ENCODE measurements around the gene IL12RB2.

The IL12RB2 gene

DNA sequence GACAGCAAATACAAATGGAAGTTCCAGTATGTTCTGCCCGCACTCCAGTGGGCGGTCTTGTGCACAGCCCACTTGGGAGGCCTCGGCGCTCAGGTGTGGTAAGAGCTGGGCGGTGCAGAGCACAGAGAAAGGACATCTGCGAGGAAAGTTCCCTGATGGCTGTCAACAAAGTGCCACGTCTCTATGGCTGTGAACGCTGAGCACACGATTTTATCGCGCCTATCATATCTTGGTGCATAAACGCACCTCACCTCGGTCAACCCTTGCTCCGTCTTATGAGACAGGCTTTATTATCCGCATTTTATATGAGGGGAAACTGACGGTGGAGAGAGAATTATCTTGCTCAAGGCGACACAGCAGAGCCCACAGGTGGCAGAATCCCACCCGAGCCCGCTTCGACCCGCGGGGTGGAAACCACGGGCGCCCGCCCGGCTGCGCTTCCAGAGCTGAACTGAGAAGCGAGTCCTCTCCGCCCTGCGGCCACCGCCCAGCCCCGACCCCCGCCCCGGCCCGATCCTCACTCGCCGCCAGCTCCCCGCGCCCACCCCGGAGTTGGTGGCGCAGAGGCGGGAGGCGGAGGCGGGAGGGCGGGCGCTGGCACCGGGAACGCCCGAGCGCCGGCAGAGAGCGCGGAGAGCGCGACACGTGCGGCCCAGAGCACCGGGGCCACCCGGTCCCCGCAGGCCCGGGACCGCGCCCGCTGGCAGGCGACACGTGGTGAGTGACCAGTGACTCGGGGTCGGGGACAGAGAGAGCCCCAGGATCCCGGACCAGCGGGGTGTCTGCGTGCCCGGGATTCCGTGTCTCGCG lies at the start of gene IL12RB2:
IL12RB2 (plus strand) TSS at position 623 of the 810 bp plus-strand sequence. CDS start 12,496 bp downstream, outside the sequence.
- DNase-seq, result peak; percentile 66

- DNase-seq, result peak; percentile 38
Measured at GRCh38 chr1:67261680-67262079, 46.0 kb upstream of the IL12RB2 start.

- DNase-seq, result no peak
Measured at GRCh38 chr1:67262735-67263134, 44.9 kb upstream of the IL12RB2 start.

DNA sequence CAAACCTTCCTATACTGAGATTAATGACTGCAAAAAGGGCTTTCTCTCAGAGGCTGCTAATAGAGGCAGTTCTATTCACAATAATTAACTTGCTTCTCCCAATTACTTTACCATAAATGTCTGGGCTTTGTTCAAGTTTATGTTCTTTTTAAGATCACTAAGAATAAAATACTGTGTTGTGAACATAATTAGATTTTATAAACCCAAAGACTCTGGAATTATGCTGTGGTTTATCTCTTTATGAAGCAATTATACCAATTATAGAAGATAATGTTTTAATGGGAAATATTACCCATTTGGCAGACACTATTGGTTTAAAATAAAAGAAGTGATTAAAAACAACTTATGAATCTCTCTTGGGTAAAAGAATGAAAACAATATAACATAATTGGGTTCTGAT lies 43.5 kb upstream of the IL12RB2 start:
- no peak for DNase-seq

- DNase-seq, result no peak
Measured at GRCh38 chr1:67264899-67265298, 42.8 kb upstream of the IL12RB2 start.

- DNase-seq, result no peak
Measured at GRCh38 chr1:67269061-67269460, 38.6 kb upstream of the IL12RB2 start.

GRCh38 chr1:67270541-67270940 lies 37.1 kb upstream of the IL12RB2 start:
- no peak for DNase-seq

DNA sequence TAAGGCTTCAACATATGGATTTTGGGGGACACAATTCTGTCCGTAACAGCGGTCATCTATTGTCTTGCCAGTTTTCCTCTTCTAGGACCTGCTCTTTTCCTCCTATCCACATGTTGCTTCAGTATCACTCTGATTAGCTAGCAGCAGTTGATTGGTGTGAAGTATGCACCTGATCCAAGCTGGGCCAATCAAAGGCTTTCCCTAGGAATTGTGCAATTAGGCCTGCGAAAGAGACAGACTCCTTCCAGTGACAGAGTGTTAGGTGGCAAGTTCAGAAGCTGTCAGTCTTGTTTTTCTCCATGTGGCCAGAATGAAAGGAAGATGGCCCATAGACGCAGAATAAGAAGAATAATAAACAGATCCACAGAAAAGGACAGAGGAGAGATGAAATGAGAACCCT lies 34.1 kb upstream of the IL12RB2 start:
- DNase-seq, result no peak

GRCh38 chr1:67274623-67275325 lies 32.9 kb upstream of the IL12RB2 start:
- peak; percentile 22 for DNase-seq

- DNase-seq, result no peak
Measured at GRCh38 chr1:67280696-67281095, 27.0 kb upstream of the IL12RB2 start.

DNA sequence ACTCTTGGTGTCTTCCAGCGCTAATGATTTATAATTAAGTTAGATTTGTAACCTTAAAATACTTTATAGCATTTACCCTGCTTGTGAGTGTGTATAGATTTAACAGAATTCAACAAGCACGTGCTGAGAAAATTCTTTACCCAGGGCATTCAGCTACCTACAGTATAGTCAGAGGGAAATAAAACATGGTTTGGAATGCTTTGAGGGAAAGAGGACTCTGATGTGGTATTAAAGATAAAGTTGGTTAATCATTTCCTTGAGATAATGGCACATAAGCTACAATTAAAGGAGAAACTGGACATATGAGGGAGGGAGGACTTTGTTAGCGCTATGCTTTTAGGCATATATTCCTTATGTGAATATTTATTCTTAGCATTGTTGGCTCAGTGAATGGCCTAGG lies 26.4 kb upstream of the IL12RB2 start:
- no peak for DNase-seq

GRCh38 chr1:67285780-67286488 lies 21.7 kb upstream of the IL12RB2 start:
- no peak for DNase-seq

DNA sequence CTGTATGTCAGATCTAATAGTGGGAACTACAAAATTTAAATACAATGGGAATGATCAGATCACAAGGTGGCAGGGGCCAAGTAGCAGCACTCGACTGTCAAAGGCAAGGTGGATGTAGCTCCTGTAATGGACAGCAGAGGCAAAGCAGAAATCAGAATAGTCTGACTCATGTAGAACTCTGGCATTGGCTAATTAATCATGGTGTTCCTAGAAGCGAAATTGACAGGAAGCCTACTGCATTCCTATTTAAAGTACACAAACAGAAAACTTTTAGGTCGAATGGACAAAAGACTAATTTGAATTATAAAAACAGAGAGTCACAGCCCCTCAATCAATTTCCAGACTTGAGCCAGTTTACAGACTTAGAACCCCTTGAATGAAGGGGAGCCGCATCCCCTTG lies 17.4 kb upstream of the IL12RB2 start:
- DNase-seq, result no peak

GRCh38 chr1:67294836-67295617 lies 12.6 kb upstream of the IL12RB2 start:
- no peak for DNase-seq

DNA sequence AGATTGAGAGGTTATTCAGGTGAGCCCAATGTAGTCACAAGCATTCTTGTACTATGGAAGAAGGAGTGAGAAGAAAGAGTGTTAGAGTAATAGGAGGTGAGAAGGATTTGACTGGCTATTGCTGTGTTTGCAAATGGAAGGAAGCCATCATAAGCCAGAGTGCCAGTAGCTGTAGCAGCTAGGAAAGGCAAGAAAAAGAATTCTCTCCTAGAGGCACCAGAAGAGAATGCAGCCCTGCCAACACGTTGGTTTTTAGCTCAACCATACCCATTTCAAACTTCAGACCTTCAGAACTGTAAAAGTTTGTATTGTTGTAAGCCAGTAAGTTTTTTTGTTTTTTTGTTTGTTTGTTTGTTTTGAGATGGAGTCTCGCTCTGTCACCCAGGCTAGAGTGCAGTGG lies 8.9 kb upstream of the IL12RB2 start:
- DNase-seq, result no peak

DNA sequence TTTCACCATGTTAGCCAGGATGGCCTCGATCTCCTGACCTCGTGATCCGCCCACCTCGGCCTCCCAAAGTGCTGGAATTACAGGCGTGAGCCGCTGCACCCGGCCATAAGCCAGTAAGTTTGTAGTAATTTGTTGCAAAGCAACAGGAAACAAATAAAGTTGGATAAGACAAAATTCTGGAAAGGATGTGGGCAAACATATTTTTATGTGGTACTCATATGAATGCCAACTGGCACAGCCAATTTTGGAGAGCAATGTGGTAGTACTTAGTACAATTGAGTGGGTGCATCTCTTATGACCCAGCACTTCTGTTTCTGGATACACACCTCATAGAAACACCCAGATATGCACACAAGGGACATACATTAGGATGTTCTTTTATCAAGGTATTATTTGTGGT lies 8.4 kb upstream of the IL12RB2 start:
- DNase-seq, result no peak

DNA sequence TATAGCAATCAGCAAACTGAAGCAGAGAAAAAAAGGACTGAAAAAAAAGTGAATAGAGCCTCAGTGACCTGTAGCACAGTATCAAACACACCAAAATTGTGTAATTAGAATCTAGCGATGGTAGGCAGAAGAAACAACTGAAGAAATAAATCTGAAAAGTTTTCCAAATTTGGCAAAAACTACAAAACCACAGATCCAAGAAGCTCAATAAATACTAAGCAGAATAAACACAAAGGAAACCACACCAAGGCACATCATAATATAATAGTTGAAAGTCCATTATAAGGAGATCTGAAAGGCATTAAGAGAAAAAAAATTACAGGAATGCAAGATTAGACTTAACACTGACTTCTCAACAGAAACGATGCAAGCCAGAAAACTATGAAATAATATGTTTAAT lies 7.1 kb upstream of the IL12RB2 start:
- no peak for DNase-seq

DNA sequence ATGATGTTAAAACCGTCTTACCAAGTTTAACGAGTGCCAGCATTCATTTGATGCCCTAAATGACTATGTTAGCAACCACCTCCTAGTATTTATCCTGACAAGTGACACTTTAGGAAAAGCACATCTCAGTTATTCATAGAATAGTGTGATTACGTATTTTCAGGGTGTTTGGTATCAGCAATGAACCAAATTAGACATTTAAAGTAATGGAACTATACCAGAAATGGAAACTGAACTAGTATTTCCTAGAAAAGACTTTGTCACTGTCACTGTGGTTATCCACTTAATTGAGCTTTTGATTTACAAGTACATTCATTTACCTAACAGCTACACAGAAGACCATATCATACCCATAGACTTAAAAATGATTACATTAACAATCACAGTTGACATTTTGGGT lies 3.6 kb upstream of the IL12RB2 start:
- DNase-seq, result no peak

DNA sequence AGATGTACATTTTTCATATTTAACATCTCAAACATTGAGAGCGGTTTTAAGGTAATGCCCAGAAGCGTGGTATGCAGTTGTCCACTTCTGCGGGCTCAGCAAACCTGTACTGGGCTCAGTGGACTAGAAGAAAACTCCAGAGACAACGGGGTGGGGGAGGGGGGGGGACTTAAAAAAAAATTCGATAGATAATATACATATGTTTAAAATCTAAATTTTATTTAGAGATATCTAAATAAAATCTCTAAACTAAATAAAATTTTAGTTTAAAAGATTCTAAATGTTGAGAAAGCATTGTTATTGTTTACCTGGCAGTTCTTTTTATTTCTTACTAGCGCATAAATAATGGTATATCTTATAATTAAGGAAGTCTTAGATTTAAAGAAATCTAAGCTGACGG lies 1.1 kb upstream of the IL12RB2 start:
- no peak for DNase-seq

DNA sequence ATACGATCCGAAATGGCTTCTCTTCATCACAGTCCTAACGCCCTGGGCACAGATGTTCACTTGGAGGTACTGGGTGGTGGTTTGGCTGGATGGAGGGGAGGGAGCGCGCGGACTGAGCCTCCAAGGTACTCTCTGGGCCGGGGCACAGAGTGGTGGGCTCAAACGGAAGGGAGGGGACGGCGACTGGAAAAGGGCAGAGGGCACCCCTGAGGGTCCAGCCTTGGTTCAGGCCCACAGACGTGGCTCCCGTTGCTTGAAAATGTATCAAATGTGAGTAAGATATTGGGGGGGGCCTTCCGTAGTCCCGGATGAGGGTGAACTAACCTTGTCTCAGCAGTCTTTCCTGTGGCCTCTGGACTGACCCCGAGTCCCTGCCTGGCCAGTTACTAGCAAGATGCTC lies 463 bp downstream of the IL12RB2 start:
- DNase-seq, result peak; percentile 32

- DNase-seq, result no peak
Measured at GRCh38 chr1:67312615-67313014, 4.9 kb downstream of the IL12RB2 start.

- no peak for DNase-seq
Measured at GRCh38 chr1:67313934-67314671, 6.4 kb downstream of the IL12RB2 start.

All from activated naive CD4-positive, alpha-beta T cell treated with anti-CD3 and anti-CD28 coated beads, Interleukin-2, amount 50 U/mL, for 16 hours (primary cell).